GM23338 (cell line): ENCODE data around the gene CCDC12. TPM values are rescaled to one million over a fixed set of nuclear protein-coding genes. Genes with fewer than 3 reads are reported as not detected.

Experiments used
- ATAC-seq: fragments of 200-7000 bp; cut with Tn5 transposase; 3 replicates; pipeline ENCODE4 v1.9.1; 2020
- DNase-seq: peaks from one replicate; pipeline ENCODE4 v3.0.0-alpha.2; 2015; ENCODE audit warnings: low spot score
- H2AFZ ChIP-seq: fragments of 200-600 bp; sonication (generic); 2 replicates; pipeline ENCODE4 v1.8.0; 2016; ENCODE audit warnings: antibody characterized with exemption, mild to moderate bottlenecking, moderate library complexity
- H3F3A ChIP-seq: fragments of 200-600 bp; sonication (generic); replicated peaks from 2 replicates; pipeline ENCODE4 v1.8.0; 2017; ENCODE audit warnings: antibody characterized with exemption, mixed run types, low read depth
- H3K27ac ChIP-seq: fragments of 200-600 bp; sonication (generic); 2 replicates; pipeline ENCODE4 v1.6.1; 2016; ENCODE audit warnings: low read depth
- H3K27me3 ChIP-seq: fragments of 200-600 bp; sonication (generic); 2 replicates; pipeline ENCODE4 v1.8.0; 2016; ENCODE audit warnings: mild to moderate bottlenecking, mixed run types, moderate library complexity; ENCODE audit not compliant: insufficient read depth
- H3K36me3 ChIP-seq: fragments of 200-600 bp; sonication (generic); 2 replicates; pipeline ENCODE4 v1.8.0; 2016; ENCODE audit warnings: mild to moderate bottlenecking; ENCODE audit not compliant: insufficient read depth
- H3K4me1 ChIP-seq: fragments of 200-600 bp; sonication (generic); 2 replicates; pipeline ENCODE4 v1.8.0; 2016; ENCODE audit warnings: mild to moderate bottlenecking, moderate library complexity; ENCODE audit not compliant: insufficient read depth
- H3K4me2 ChIP-seq: fragments of 200-600 bp; sonication (generic); 2 replicates; pipeline ENCODE4 v1.7.1; 2017; ENCODE audit warnings: mixed run types
- H3K4me3 ChIP-seq: fragments of 200-600 bp; sonication (generic); 2 replicates; pipeline ENCODE4 v1.6.1; 2016; ENCODE audit warnings: mixed run types
- H3K79me2 ChIP-seq: fragments of 200-600 bp; sonication (generic); replicated peaks from 2 replicates; pipeline ENCODE4 v1.8.0; 2017; ENCODE audit warnings: mild to moderate bottlenecking; ENCODE audit not compliant: insufficient read depth
- H3K9me2 ChIP-seq: fragments of 200-600 bp; sonication (generic); 2 replicates; pipeline ENCODE4 v1.8.0; 2017; ENCODE audit not compliant: insufficient read depth
- H4K20me1 ChIP-seq: fragments of 200-600 bp; sonication (generic); replicated peaks from 2 replicates; pipeline ENCODE4 v1.8.0; 2017; ENCODE audit warnings: mild to moderate bottlenecking; ENCODE audit not compliant: insufficient read depth
- H3K27ac Mint-ChIP-seq: 2 replicates; pipeline ENCODE4 v1.8.0; 2020; ENCODE audit warnings: inconsistent platforms, mild to moderate bottlenecking, moderate library complexity, mixed read lengths
- H3K27me3 Mint-ChIP-seq: 3 replicates; pipeline ENCODE4 v1.8.0; 2022; ENCODE audit warnings: low read depth, mild to moderate bottlenecking, moderate library complexity, mixed read lengths, inconsistent platforms; ENCODE audit not compliant: insufficient read depth, poor library complexity
- H3K36me3 Mint-ChIP-seq: 3 replicates; pipeline ENCODE4 v1.8.0; 2021; ENCODE audit warnings: low read depth, mild to moderate bottlenecking, inconsistent platforms, moderate library complexity, mixed read lengths
- H3K4me1 Mint-ChIP-seq: 3 replicates; pipeline ENCODE4 v1.8.0; 2020; ENCODE audit warnings: mild to moderate bottlenecking, inconsistent platforms, mixed read lengths
- H3K4me3 Mint-ChIP-seq: 3 replicates; pipeline ENCODE4 v1.8.0; 2021; ENCODE audit warnings: moderate library complexity, mild to moderate bottlenecking, inconsistent platforms, mixed read lengths
- H3K9me3 Mint-ChIP-seq: 3 replicates; pipeline ENCODE4 v1.8.0; 2020; ENCODE audit warnings: moderate library complexity, mild to moderate bottlenecking, inconsistent platforms, mixed read lengths
- CREB1 ChIP-seq: fragments of 250-450 bp; sonication (Bioruptor Pico); IDR thresholded peaks from 2 replicates; pipeline ENCODE4 v1.5.0; 2020; ENCODE audit warnings: low read depth, mild to moderate bottlenecking, moderate library complexity
- NANOG ChIP-seq: IDR thresholded peaks from 2 replicates; pipeline ENCODE4 v1.6.1; 2016; ENCODE audit warnings: antibody characterized with exemption, borderline replicate concordance
- POLR2AphosphoS5 ChIP-seq: IDR thresholded peaks from 2 replicates; pipeline ENCODE4 v1.6.1; 2016; ENCODE audit warnings: antibody characterized with exemption, low read depth
- STAT1 ChIP-seq: IDR thresholded peaks from one replicate; pipeline ENCODE4 v1.6.1; 2016; ENCODE audit warnings: antibody characterized with exemption; ENCODE audit not compliant: unreplicated experiment
- ZNF114 ChIP-seq: fragments of 250-450 bp; sonication (Bioruptor Pico); IDR thresholded peaks from 2 replicates; pipeline ENCODE4 v1.5.0; 2020; ENCODE audit warnings: mild to moderate bottlenecking, moderate library complexity
- ZNF331 ChIP-seq: fragments of 250-450 bp; sonication (Bioruptor Pico); IDR thresholded peaks from 2 replicates; pipeline ENCODE4 v1.5.0; 2020; ENCODE audit warnings: low read depth, mild to moderate bottlenecking, moderate library complexity
- polyA plus RNA-seq: library from polyadenylated mRNA; unstranded; fragments of >200 nt; fragmentation: Nextera tagmentation; extraction: Ambion mirVana; gene quantifications from 2 replicates; pipeline ENCODE4 v1.2.1, GENCODE V29; 2016
- total RNA-seq: library from RNA; depleted of rRNA; stranded (reverse); fragments of >200 nt; shearing (Covaris generic); gene quantifications from 2 replicates; pipeline ENCODE4 v1.2.3, GENCODE V29; 2014
- TF ChIP-seq, protein P1 (sequence below): fragments of 250-450 bp; sonication (Bioruptor Pico); IDR thresholded peaks from 2 replicates; pipeline ENCODE4 v1.5.0; 2020; ENCODE audit warnings: mild to moderate bottlenecking, moderate library complexity

Gene CCDC12
- total and polyA plus RNA-seq, 2 experiments from 2014 or later: 42.9 to 133 TPM

DNA sequence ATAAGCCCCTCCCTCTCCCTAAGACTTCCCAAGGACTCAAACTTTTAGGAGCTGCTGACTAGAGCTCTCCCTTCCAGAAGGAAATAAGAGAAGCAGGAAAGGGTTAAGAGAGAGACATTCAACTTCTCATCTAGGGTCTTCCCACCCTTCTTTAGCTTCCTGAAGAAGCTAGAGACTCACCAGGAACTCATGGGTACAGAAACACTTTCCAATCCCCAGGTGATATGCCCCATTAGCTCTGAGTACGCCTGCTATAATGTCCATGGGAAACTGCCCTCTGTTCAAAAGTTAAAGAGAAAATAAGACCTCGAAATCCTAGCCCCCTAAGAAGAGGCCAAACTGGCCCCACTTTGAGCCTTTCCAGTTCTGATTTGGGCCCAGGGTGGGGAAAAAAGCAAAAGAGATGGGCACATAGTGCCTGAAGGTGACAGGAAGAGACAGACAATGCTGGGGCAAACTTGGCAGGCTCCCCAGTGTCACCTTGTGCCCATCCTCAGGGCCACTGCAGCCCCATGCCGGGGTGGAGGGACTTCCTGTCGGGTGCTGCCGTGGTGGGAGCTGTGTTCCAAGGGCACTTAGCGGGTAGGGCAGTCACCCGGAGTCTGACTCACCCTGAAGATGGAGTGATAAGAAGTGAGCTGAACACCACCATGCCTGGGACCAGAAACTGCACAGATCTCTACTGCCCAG, 29.5 kb downstream of the CCDC12 start:
- peaks cover 98% of the 10 kb centered on the region for H3K79me2 ChIP-seq

More for the DNA sequence above, 29.5 kb downstream of the CCDC12 start:
- Mint-ChIP-seq H3K27ac (no peak overlapping the region), H3K27me3 (peaks cover 7% of the 10 kb centered on the region), H3K36me3 (peaks cover 18% of the 10 kb centered on the region), H3K4me3 (no peak overlapping the region), H3K4me1 (peaks cover 61% of the 10 kb centered on the region), H3K9me3 (no peaks in the 10 kb centered on the region; the same call in 2 of the 3 replicates)
- H3K9me2 ChIP-seq: no peaks in the 10 kb centered on the region
- H4K20me1 ChIP-seq: peaks cover 63% of the 10 kb centered on the region
- DNase-seq: no peak
- H3K4me2 ChIP-seq: no peak overlapping the region
- ATAC-seq: no peak
- H3F3A ChIP-seq: no peaks in the 10 kb centered on the region
- H3K4me3 ChIP-seq: no peak overlapping the region
- TF ChIP-seq NANOG (no peak), ZNF331 (CRISPR knock-in tag) (no peak), STAT1 (no peak), ZNF114 (no peak), POLR2AphosphoS5 (no peak), CREB1 (CRISPR knock-in tag) (no peak)
- TF ChIP-seq, protein P1, sequence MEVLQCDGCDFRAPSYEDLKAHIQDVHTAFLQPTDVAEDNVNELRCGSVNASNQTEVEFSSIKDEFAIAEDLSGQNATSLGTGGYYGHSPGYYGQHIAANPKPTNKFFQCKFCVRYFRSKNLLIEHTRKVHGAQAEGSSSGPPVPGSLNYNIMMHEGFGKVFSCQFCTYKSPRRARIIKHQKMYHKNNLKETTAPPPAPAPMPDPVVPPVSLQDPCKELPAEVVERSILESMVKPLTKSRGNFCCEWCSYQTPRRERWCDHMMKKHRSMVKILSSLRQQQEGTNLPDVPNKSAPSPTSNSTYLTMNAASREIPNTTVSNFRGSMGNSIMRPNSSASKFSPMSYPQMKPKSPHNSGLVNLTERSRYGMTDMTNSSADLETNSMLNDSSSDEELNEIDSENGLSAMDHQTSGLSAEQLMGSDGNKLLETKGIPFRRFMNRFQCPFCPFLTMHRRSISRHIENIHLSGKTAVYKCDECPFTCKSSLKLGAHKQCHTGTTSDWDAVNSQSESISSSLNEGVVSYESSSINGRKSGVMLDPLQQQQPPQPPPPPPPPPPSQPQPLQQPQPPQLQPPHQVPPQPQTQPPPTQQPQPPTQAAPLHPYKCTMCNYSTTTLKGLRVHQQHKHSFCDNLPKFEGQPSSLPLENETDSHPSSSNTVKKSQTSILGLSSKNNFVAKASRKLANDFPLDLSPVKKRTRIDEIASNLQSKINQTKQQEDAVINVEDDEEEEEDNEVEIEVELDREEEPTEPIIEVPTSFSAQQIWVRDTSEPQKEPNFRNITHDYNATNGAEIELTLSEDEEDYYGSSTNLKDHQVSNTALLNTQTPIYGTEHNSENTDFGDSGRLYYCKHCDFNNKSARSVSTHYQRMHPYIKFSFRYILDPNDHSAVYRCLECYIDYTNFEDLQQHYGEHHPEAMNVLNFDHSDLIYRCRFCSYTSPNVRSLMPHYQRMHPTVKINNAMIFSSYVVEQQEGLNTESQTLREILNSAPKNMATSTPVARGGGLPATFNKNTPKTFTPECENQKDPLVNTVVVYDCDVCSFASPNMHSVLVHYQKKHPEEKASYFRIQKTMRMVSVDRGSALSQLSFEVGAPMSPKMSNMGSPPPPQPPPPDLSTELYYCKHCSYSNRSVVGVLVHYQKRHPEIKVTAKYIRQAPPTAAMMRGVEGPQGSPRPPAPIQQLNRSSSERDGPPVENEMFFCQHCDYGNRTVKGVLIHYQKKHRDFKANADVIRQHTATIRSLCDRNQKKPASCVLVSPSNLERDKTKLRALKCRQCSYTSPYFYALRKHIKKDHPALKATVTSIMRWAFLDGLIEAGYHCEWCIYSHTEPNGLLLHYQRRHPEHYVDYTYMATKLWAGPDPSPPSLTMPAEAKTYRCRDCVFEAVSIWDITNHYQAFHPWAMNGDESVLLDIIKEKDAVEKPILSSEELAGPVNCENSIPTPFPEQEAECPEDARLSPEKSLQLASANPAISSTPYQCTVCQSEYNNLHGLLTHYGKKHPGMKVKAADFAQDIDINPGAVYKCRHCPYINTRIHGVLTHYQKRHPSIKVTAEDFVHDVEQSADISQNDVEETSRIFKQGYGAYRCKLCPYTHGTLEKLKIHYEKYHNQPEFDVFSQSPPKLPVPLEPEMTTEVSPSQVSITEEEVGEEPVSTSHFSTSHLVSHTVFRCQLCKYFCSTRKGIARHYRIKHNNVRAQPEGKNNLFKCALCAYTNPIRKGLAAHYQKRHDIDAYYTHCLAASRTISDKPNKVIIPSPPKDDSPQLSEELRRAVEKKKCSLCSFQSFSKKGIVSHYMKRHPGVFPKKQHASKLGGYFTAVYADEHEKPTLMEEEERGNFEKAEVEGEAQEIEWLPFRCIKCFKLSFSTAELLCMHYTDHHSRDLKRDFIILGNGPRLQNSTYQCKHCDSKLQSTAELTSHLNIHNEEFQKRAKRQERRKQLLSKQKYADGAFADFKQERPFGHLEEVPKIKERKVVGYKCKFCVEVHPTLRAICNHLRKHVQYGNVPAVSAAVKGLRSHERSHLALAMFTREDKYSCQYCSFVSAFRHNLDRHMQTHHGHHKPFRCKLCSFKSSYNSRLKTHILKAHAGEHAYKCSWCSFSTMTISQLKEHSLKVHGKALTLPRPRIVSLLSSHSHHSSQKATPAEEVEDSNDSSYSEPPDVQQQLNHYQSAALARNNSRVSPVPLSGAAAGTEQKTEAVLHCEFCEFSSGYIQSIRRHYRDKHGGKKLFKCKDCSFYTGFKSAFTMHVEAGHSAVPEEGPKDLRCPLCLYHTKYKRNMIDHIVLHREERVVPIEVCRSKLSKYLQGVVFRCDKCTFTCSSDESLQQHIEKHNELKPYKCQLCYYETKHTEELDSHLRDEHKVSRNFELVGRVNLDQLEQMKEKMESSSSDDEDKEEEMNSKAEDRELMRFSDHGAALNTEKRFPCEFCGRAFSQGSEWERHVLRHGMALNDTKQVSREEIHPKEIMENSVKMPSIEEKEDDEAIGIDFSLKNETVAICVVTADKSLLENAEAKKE (CRISPR knock-in tag): no peak
- H3K27me3 ChIP-seq: no peaks in the 10 kb centered on the region
- H2AFZ ChIP-seq: no peak overlapping the region
- no peak overlapping the region for H3K27ac ChIP-seq
- H3K4me1 ChIP-seq: peaks cover 31% of the 10 kb centered on the region
- H3K36me3 ChIP-seq: no peaks in the 10 kb centered on the region
